PC-3 (cell line): ENCODE data around the gene PLOD2. TPM values are rescaled to one million over a fixed set of nuclear protein-coding genes. Genes with fewer than 3 reads are reported as not detected.
A peak's percentile ranks its signal among the peaks of the same experiment; 100 is the strongest.

Source experiments
- ATAC-seq: fragments of 200-7000 bp; cut with Tn5 transposase; 2 replicates; pipeline ENCODE4 v1.9.1; 2020; ENCODE audit warnings: mild to moderate bottlenecking, moderate library complexity
- BruUV-seq: library from RNA; stranded (reverse); fragments of 400-500 nt; replicated peaks from 2 replicates; lab custom pipeline; 2021; lab: Mats Ljungman, UMichigan
- CTCF ChIA-PET: fragments of 300-600 bp; sonication (Branson Sonifier 250); formaldehyde crosslinking; loops from one replicate; lab custom pipeline; 2022; ENCODE audit warnings: antibody characterized with exemption; lab: Charles Lee
- POLR2A ChIA-PET: fragments of 300-600 bp; sonication (Branson Sonifier 250); formaldehyde crosslinking; loops from one replicate; lab custom pipeline; 2022; ENCODE audit warnings: antibody characterized with exemption; ENCODE audit not compliant: unreplicated experiment; lab: Charles Lee
- DNase-seq: peaks from one replicate; pipeline ENCODE4 v3.0.0-alpha.2; 2015
- H2AFZ ChIP-seq: fragments of 300-600 bp; sonication (generic); 2 replicates; pipeline ENCODE4 v1.6.0; 2016; ENCODE audit warnings: antibody characterized with exemption, low read length
- H3F3A ChIP-seq: fragments of 300-600 bp; sonication (generic); one replicate; pipeline ENCODE4 v1.6.0; 2017; ENCODE audit warnings: antibody characterized with exemption, low read length, control low read depth, mild to moderate bottlenecking; ENCODE audit not compliant: unreplicated experiment
- H3K27ac ChIP-seq: fragments of 300-600 bp; sonication (generic); 2 replicates; pipeline ENCODE4 v1.5.1; 2016; ENCODE audit warnings: mild to moderate bottlenecking, low read length
- H3K27me3 ChIP-seq: fragments of 300-600 bp; sonication (generic); 2 replicates; pipeline ENCODE4 v1.6.1; 2016; ENCODE audit warnings: low read length, mixed read lengths
- H3K36me3 ChIP-seq: fragments of 300-600 bp; sonication (generic); 2 replicates; pipeline ENCODE4 v1.6.1; 2016; ENCODE audit warnings: low read depth, mixed run types, low read length, mixed read lengths
- H3K4me1 ChIP-seq: fragments of 300-600 bp; sonication (generic); 2 replicates; pipeline ENCODE4 v1.5.1; 2016; ENCODE audit warnings: low read length; ENCODE audit not compliant: insufficient read depth
- H3K4me2 ChIP-seq: fragments of 300-600 bp; sonication (generic); 2 replicates; pipeline ENCODE4 v1.6.0; 2016; ENCODE audit warnings: low read length
- H3K4me3 ChIP-seq: fragments of 300-600 bp; sonication (generic); 2 replicates; pipeline ENCODE4 v1.5.1; 2016; ENCODE audit warnings: mild to moderate bottlenecking, low read length, mixed read lengths
- H3K79me2 ChIP-seq: fragments of 300-600 bp; sonication (generic); 2 replicates; pipeline ENCODE4 v1.6.1; 2017; ENCODE audit warnings: low read length, mixed read lengths
- H3K9ac ChIP-seq: fragments of 300-600 bp; sonication (generic); 2 replicates; pipeline ENCODE4 v1.6.0; 2016; ENCODE audit warnings: mild to moderate bottlenecking, low read length
- H3K9me2 ChIP-seq: fragments of 300-600 bp; sonication (generic); replicated peaks from 2 replicates; pipeline ENCODE4 v1.6.1; 2016; ENCODE audit warnings: mixed run types, low read length, mixed read lengths
- H3K9me3 ChIP-seq: fragments of 300-600 bp; sonication (generic); 2 replicates; pipeline ENCODE4 v1.6.1; 2016; ENCODE audit warnings: low read length, mixed read lengths
- H4K20me1 ChIP-seq: fragments of 300-600 bp; sonication (generic); 2 replicates; pipeline ENCODE4 v1.6.1; 2016; ENCODE audit warnings: low read length, mixed read lengths
- CTCF ChIP-seq: fragments of 300-600 bp; sonication (generic); conservative IDR thresholded peaks from 2 replicates; pipeline ENCODE4 v1.5.1; 2017; ENCODE audit warnings: antibody characterized with exemption, low read depth, mild to moderate bottlenecking, low read length
- EZH2 ChIP-seq: fragments of 300-600 bp; sonication (generic); IDR thresholded peaks from one replicate; pipeline ENCODE4 v1.6.1; 2017; ENCODE audit warnings: antibody characterized with exemption, mild to moderate bottlenecking, low read length; ENCODE audit not compliant: unreplicated experiment
- EZH2phosphoT487 ChIP-seq: fragments of 300-600 bp; sonication (generic); IDR thresholded peaks from 2 replicates; pipeline ENCODE4 v1.6.1; 2018; ENCODE audit warnings: mild to moderate bottlenecking, antibody characterized with exemption, low read length, borderline replicate concordance
- intact Hi-C: fragments of 100-400 bp; cut with micrococcal nuclease; formaldehyde crosslinking; loops from 2 replicates; pipeline ENCODE4 v1.9.0; 2023
- total RNA-seq: library from RNA; depleted of rRNA; stranded (reverse); fragments of >200 nt; gene quantifications from 2 replicates; pipeline ENCODE4 v1.2.3, GENCODE V29; 2014

PLOD2 gene
- total RNA-seq, 1 experiment from 2014 or later, result 76.1 TPM

GRCh38 chr3:146178006-146178689 lies 17.2 kb upstream of the PLOD2 start:
- Histone ChIP-seq H3K9me2 (no peaks in the 10 kb centered on the region), H3K36me3 (no peaks in the 10 kb centered on the region), H3F3A (no peaks in the 10 kb centered on the region), H3K9ac (no peak overlapping the region), H2AFZ (no peak overlapping the region), H3K27ac (no peak overlapping the region), H3K4me1 (peaks cover 10% of the 10 kb centered on the region), H3K9me3 (no peaks in the 10 kb centered on the region), H3K4me3 (no peak overlapping the region), H4K20me1 (no peaks in the 10 kb centered on the region), H3K4me2 (no peak overlapping the region), H3K79me2 (no peaks in the 10 kb centered on the region), H3K27me3 (no peaks in the 10 kb centered on the region)
- CTCF ChIA-PET, result no interaction called here
- no TSS peak for BruUV-seq
- intact Hi-C loops, result no loop called here
- POLR2A ChIA-PET, result no interaction called here
- DNase-seq (no peak), ATAC-seq (no peak)
- TF ChIP-seq EZH2phosphoT487 (no peak), EZH2 (no peak), CTCF (no peak)

GRCh38 chr3:146177519-146177918 lies 16.5 kb upstream of the PLOD2 start:
- Histone ChIP-seq H3K36me3 (no peaks in the 10 kb centered on the region), H3K9me3 (no peaks in the 10 kb centered on the region), H3K27me3 (no peaks in the 10 kb centered on the region), H3K4me1 (peaks cover 14% of the 10 kb centered on the region), H3K9ac (no peak overlapping the region), H3K27ac (no peak overlapping the region), H3K9me2 (no peaks in the 10 kb centered on the region), H4K20me1 (no peaks in the 10 kb centered on the region), H2AFZ (peak overlapping the region; percentile 33), H3K4me3 (no peak overlapping the region), H3K4me2 (peak overlapping the region; percentile 30), H3K79me2 (no peaks in the 10 kb centered on the region), H3F3A (no peaks in the 10 kb centered on the region)
- ChIA-PET POLR2A (no interaction called here), CTCF (no interaction called here)
- intact Hi-C loops, result no loop called here
- peak; percentile 18; the same call in 1 of the 2 replicates for ATAC-seq
- no peak for DNase-seq
- TF ChIP-seq EZH2 (no peak), EZH2phosphoT487 (no peak), CTCF (no peak)
- no TSS peak for BruUV-seq

DNA sequence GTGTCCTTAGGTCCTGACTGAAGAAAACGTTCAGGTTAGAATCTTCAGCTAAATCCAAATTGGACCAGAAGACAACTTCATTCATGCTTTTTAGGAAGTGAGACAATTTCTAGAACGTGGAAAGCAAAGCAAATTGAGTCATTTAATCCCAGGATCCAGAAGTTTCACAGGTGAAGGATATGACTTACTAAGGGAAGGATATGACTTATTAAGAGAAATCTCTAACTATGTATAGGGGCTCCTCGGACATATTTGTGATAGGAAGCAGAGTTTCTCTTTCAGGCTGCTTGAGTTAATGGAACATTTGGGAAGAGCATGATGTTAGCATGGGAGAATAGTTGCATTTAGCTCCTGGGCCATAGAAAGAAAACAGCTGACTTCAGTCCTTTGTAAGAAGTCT lies 16.1 kb upstream of the PLOD2 start:
- H3K27ac ChIP-seq, result no peak overlapping the region
- no TSS peak for BruUV-seq
- no peaks in the 10 kb centered on the region for H3K9me3 ChIP-seq
- no peaks in the 10 kb centered on the region for H3K36me3 ChIP-seq
- intact Hi-C loops, result no loop called here
- no peaks in the 10 kb centered on the region for H4K20me1 ChIP-seq
- TF ChIP-seq EZH2phosphoT487, result no peak
- TF ChIP-seq EZH2, result no peak
- TF ChIP-seq CTCF, result no peak
- H3K4me1 ChIP-seq, result peaks cover 14% of the 10 kb centered on the region
- peak overlapping the region; percentile 30 for H3K4me2 ChIP-seq
- H3K9ac ChIP-seq, result no peak overlapping the region
- no peaks in the 10 kb centered on the region for H3K79me2 ChIP-seq
- DNase-seq (peak; percentile 59), ATAC-seq (peak; percentile 65)
- H3K4me3 ChIP-seq, result no peak overlapping the region
- POLR2A ChIA-PET, result no interaction called here
- H2AFZ ChIP-seq, result peak overlapping the region; percentile 33
- CTCF ChIA-PET, result no interaction called here
- no peaks in the 10 kb centered on the region for H3K9me2 ChIP-seq
- H3F3A ChIP-seq, result no peaks in the 10 kb centered on the region
- no peaks in the 10 kb centered on the region for H3K27me3 ChIP-seq
